ENCODE results near the gene WFDC10A.
"Not testable (repeated sequence)": the region's sequence is repeated elsewhere in the genome, so short reads cannot be mapped to it uniquely, and the experiment has no call there.

DNA sequence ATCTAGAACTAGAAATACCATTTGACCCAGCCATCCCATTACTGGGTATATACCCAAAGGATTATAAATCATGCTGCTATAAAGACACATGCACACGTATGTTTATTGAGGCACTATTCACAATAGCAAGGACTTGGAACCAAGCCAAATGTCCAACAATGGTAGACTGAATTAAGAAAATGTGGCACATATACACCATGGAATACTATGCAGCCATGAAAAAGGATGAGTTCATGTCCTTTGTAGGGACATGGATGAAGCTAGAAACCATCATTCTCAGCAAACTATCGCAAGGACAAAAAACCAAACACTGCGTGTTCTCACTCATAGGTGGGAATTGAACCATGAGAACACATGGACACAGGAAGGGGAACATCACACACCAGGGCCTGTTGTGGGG is 27.5 kb downstream of the WFDC10A start:
- TF ChIP-seq ZNF274 (IDR thresholded peaks at IDR 0.05; ENCODE audit: low read depth, low read length); SUZ12 (IDR thresholded peaks at IDR 0.05; ENCODE audit: extremely low read depth, insufficient read depth, insufficient read length): not testable (repeated sequence)

All from NT2/D1 (cell line).